ENCODE results near the gene MRO.
"Not testable (repeated sequence)": the region's sequence is repeated elsewhere in the genome, so short reads cannot be mapped to it uniquely, and the experiment has no call there.

Gene MRO

DNA sequence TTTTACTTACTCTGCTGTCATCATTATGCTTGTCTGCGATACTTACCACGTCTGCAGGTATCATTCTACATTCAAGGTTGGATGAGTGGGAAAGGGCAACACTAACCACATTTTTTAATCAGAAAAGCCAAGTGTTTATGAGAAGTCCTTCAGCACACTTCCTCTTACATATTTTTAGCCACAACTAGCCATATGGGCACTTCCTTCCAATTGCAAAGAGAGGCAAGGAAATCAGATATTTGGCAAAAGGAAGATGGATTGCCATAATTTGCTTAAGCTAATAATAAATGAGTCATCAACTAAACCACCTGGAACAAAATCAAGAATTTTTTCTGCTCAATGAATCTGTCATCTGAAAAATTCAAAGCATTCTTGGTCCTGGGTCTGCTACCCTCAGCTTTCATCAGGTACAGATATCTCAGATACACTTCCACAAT is 16.7 kb upstream of the MRO start:
- no peak for DNase-seq (ENCODE audit: low read depth in 2 of 3, low spot score in 2 of 3)

DNA sequence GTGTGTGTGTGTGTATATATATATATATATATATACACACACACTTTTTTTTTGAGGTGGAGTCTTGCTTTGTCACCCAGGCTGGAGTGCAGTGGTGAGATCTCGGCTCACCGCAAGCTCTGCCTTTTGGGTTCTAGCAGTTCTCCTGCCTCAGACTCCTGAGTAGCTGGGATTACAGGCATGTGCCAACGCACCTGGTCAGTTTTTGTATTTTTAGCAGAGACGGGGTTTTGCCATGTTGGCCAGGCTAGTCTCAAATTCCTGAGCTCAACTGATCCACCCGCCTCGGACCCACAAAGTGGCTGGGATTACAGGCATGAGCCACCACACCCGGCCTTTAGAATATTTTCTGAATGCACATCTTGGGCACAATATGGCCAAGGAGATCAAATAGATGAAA is 13.7 kb upstream of the MRO start:
- not testable (repeated sequence) for DNase-seq (ENCODE audit: low read depth in 2 of 3, low spot score in 2 of 3)

DNA sequence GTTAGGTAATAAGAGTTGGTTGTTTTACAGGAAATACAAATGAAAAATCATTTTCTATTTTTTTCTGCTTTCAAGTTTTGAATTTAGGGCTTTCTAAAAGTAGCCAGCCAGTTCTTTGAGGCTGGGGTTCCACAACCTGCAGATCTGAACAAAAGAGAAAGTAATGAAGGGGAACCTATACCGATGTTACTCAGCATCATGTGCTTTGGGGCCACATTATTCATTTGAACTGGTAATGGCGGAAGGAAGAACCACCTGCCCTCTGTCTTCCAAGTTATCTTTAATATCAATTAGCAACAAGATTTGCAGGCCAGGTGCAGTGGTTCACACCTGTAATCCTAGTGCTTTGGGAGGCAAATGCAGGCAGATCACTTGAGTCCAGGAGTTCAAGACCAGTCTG is 12.9 kb upstream of the MRO start:
- DNase-seq (ENCODE audit: low read depth in 2 of 3, low spot score in 2 of 3) = no peak

DNA sequence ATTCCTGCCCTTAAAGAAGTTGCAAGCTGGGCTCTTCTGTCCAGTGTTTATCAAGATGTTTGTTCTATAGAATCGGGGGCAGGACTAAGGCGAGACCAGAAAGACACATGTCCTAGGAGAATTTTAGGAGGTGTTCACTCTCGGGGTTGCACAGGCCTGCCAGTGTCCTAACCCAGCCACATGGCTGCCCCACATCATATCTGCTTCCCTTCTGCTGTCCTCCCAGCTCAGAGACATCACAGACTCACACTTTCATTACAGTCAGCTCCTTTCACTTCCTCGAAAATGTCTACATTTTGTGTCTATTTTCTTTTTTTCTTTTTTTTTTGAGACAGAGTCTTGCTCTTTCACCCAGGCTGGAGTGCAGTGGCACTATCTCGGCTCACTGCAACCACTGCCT is 10.7 kb upstream of the MRO start:
- no peak for DNase-seq (ENCODE audit: low read depth in 2 of 3, low spot score in 2 of 3)

DNA sequence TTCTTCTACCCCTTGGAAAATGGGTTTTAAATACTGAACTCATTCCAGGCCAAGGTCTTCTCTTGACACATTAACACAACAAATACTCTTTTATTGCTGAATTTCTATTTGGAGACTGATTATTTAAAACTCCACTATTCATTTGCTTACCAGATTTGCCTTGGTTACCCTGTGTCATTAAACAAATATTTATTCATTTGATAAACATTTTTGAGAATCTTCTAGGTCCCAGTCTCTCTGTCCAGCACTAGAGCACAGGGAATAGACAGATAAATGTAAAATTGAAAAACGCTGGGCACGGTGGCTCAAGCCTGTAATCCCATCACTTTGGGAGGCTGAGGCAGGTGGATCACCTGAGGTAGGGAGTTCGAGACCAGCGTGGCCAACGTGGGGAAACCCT is 9.8 kb upstream of the MRO start:
- DNase-seq (ENCODE audit: low read depth in 2 of 3, low spot score in 2 of 3) = no peak

DNA sequence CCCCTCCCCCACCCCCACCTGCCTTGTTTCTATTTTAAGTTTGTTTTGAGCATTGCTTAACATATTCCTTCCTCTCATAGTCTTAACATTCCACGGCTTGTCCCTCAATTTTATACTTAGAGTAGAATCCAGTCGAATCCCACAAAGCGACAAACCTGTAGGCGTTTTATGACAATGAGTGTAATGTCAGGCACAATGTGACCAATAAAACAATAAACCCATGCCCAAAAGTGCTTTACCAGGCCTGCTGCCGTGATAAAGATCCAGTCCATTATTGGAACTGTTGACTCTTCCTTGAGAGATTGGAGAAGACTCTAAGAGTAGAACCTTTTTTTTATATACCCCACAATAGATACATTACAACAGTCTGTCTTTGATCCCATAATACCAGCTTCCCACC is 6.2 kb upstream of the MRO start:
- no peak for DNase-seq (ENCODE audit: low read depth in 2 of 3, low spot score in 2 of 3)

DNA sequence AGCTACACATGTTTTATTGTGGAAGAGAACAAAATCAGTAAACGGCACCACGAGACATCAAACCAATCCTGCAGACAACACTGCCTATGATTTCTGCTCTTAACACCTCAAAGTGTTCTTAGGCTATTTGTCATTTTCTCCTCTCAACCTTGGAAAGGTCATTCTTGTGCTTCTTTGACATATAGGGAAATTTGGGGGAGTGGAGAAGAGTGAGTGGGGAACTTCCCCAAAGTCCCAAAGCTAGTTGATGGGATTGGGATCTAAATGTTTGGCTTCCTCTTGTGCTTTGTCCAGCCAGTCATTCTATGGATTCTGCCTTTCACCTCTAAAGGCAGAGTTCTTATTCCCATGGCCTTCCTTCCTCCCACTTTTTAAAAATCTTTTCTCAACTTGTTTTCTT is 5.8 kb upstream of the MRO start:
- DNase-seq (ENCODE audit: low read depth in 2 of 3, low spot score in 2 of 3) = no peak

DNA sequence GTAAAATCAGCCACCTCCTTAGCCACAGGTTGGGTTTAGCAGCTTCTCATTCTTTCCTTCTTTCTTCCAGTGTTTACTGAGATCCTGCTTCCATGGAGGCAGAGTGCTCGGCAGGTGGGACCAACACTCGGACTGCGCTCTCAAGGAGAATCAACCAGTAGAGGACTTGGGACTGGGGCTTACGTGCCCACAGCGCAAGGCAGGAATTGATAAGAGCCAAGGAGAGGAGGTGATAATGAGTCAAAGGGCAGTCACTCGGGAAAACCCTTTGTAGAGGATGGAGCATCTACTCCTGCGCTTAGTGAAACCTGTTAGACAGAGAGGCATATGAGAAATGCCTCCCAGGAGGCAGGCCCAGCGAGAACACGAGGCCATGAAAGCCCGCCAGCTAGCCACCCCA is 2.9 kb upstream of the MRO start:
- DNase-seq (ENCODE audit: low read depth in 2 of 3, low spot score in 2 of 3) = no peak

DNA sequence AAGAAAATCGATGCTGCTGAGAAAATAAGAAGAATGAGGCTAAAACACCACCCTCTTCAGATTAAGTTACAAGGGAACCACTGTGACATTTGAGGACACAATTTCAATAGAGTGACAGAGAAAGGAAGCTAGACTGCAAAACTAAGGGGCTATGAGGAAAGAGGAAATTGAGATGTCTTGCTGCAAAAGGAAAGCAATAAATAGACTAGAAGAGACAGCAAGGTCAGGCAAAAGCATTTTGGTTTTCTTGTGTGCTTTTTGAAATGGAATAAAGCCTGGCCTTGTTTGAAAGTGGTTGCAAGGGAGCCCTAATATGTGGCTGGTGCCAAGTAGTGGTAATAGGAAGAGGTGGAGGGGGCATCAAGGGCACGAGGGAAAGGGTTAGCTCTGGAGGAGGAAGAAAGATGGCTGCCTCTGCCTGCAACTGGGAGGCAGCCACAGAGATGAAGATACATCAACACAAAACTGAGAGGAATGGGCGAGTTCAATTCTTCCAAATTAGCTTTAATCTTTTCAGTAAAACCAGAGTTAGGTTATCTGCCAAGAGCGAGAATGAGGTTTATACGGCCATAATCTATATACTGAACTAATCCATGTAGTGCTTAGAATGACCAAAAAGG is 1.2 kb upstream of the MRO start:
- no peak for DNase-seq (ENCODE audit: low read depth in 2 of 3, low spot score in 2 of 3)

DNA sequence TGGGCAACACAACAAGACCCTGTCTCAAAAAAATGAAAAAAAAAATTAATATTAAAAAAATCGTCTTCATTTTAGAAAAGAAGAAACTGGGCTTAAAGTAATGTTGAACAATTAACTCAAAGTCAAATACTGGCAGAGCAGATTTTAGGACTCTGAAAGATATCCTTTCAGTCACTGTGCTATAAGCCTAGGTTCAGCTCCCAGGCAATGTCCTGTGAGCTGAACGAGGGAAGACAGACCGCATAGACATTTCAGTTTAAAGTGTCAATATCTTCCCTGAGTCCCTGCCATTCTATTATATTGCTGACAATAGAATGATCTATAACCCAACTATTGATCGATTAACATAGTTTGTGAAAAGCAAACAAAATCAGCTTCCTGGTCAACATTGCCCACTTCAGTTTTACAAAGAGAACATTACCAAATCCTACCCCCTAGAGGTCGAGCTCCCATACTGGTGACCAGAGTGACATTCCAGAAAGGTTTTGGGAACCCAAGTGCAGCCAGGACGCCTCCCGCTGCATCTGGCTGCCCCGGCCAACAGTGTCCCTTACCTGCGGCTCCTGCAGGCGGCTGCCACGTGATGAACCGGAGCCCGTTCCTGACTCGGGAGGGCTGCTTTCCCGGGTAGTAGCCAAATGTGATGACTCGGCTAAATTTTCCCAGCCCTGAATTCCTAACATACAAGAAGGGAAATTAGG is 639 bp downstream of the MRO start:
- no peak for DNase-seq (ENCODE audit: low read depth in 2 of 3, low spot score in 2 of 3)

DNA sequence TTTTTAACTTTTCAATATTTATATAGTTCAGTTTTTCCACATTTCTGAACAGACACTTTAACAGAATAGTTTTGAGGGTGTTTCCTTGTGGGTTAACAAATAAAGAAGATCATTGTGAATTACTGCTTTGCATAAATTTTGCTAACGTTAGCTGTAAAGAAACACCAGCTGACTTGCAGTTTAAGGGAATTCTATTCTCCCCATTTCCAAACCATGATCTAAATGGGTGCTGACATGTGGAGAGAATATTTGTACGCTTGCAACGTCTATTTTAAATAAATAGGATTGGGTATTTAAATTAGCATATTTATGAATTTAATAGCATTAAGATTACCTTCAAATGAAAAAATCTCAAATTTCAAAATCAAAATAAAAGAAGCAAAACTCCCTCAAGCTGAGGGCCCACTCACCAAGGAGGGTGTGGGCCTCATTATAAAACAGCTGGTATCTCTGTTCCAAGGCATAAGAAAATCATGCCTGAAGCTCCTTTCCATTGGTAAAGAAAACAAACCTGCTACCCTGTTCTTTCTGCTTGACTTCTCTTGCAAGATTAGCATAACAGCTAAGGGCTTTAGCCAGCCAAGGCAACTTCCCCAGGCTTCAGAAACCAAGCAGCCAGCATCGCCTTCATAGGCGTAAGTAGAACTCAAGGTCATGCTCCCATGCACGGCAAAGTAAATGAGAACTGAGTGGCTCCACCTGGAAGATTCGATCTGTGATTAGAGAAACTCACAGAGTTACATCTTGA is 3.2 kb downstream of the MRO start:
- DNase-seq (ENCODE audit: low read depth in 2 of 3, low spot score in 2 of 3) = no peak

DNA sequence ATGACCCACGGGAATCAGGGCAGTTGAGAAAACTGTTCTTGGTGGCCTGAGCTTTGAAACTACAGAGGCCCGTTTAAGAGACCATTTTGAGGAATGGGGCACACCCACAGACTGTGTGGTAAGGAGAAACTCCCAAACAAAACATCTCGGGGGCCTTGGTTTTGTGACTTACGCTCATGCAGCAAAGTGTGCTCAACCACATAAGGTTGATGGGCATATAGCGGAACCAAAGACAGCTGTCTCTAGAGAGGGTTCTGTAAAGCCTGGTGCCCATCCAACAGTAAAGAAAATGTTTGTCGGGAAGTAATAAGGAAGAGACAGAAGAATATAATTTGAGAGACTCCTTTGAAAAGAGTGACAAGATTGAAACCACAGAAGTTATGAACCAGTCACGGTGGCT is 5.4 kb downstream of the MRO start:
- no peak for DNase-seq (ENCODE audit: low read depth in 2 of 3, low spot score in 2 of 3)

DNA sequence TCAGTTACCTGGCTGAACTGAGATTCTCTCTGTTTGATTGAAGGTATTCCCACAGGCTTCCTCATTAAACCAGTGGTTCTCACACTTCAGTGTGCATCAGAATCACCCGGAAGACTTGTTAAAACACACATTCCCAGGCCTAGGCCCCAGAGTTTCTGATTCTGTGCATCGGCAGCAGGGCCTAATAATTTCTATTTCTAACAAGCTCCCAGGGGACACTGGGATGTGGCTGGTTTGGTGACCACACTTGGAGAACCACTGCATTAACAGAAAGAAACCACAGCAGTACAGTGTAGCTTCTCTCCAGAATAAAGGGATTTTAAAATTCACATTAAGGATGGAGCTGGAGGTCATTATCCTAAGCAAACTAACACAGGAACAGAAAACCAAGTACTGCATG is 6.5 kb downstream of the MRO start:
- DNase-seq (ENCODE audit: low read depth in 2 of 3, low spot score in 2 of 3) = no peak

DNA sequence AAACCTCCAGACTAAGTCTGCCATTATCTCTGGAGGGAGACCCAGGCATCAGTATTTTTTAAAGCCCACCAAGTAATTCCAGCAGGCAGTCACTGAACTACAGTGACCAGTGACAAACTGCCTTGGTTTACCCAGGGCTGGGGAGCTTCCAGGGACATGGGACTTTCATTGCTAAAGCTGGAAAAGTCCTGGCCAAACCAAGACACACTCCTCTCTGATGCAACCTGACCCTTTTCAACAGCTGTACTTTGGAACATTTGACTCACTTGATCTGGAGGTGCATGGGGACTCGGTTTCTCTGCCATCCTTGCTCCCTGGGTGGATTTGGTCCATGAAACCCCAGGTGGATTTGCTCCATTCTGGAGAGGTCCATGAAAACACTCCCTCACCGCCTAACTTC is 7.0 kb downstream of the MRO start:
- DNase-seq (ENCODE audit: low read depth in 2 of 3, low spot score in 2 of 3) = no peak

DNA sequence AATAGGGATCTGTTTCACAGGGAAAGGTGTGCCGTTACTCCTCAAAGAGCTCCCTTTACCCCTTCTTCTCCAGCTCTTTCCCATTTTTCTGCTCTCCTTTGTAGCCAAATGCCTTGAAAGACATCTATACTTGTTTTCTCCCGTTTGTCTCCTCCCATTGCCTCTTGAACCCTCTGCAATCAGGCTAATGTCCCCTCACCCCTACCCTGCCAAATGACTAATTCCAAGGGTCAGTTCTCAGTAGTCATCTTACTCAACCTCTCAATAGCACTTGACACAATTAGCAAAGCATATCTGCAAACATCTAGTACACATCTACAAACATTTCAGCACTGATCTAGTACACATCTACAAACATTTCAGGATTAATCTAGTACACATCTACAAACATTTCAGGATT is 12.6 kb downstream of the MRO start:
- DNase-seq (ENCODE audit: low read depth in 2 of 3, low spot score in 2 of 3) = no peak

DNA sequence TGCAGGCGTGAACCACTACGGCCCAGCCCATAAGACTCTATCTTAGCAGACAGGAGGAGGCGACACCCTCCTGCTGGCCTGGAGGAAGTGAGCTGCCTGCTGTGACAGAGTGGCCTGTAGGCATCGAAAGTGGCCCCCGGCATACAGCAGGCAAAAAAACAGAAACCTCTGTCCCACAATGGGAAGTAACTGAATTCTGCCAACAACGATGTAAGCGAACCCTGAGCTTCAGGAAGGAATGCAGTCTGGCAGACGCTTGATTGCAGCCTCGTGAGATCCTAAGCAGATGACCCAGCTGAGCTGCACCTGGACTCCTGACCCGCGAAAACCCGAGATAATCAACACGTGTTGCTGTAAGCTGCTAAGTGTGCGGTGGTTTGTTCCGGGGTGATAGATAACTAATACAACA is 13.6 kb downstream of the MRO start:
- DNase-seq (ENCODE audit: low read depth in 2 of 3, low spot score in 2 of 3) = no peak

DNA sequence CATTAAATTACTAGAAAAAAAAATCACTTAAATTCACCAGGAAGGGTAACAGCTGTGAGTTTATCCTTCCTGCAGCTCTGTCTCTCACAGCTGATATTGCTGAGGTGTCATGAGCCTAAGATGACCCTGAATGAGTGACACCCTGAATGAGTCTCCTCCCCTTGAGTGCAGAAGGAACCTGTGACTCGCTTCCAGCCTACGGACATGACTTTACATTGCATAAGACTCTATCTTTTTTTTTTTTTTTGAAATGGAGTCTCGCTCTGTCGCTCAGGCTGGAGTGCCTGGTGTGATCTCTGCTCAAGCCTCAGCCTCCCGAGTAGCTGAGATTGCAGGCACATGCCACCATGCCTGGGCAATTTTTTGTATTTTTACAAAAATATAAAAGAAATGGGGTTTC is 14.1 kb downstream of the MRO start:
- no peak for DNase-seq (ENCODE audit: low read depth in 2 of 3, low spot score in 2 of 3)

DNA sequence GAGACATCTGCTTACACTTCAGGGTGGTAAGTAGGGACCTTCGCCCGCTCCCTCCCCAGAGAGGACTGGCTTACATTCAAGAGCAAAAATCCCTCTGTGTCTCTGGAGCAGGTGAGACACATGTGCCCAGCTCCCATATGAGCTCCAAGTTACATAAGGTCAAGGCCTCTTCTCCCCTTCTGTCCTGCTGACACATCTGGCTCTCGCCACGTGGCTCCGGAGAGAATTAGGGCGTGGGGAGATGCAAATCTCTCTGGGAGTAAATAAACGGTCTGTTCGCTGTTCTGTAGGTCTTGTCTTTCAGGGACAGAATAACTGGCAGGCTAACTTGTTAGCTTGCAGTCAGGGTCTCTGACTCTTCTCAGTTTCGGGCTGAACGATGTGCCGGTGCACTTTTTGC is 16.2 kb downstream of the MRO start:
- no peak for DNase-seq (ENCODE audit: low read depth in 2 of 3, low spot score in 2 of 3)

DNA sequence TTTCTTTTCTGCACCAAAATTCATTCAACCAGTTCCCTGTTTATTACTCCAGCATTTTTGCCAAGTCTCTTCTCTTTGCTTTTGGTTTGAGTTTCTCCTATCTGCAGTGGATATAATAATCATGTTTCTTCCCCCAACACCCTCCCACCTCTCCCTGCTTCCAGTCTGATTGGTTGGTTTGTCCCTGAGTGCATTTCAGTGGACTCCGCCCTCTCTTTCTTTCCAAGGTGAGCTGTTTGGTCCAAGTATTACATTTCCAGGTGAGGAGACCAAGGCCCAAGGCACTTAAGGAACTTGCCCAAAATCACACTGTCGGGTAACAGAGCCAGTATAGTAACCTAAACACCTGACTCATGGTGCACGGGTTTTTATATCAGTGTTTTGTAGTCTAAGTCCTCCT is 17.7 kb downstream of the MRO start:
- no peak for DNase-seq (ENCODE audit: low read depth in 2 of 3, low spot score in 2 of 3)

DNA sequence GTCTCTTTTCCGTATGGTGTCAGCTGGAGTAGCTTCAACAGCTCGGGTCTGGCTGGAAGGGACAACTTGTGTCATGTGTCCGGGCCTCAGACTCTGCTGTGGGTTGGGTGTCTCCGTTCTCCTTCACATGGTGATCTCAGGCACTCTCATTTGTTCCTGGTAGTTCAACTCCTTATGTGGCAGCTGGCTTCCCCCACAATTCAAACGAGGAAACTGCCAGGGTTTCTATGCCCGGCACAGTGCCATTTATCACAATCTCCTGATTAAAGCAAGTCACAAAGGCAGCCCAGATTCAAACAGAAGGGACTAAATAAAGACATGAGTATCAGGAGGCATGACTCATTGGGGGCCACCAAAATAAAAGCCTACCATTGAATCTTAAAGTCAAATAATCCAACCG is 22.7 kb downstream of the MRO start:
- no peak for DNase-seq (ENCODE audit: low read depth in 2 of 3, low spot score in 2 of 3)

DNA sequence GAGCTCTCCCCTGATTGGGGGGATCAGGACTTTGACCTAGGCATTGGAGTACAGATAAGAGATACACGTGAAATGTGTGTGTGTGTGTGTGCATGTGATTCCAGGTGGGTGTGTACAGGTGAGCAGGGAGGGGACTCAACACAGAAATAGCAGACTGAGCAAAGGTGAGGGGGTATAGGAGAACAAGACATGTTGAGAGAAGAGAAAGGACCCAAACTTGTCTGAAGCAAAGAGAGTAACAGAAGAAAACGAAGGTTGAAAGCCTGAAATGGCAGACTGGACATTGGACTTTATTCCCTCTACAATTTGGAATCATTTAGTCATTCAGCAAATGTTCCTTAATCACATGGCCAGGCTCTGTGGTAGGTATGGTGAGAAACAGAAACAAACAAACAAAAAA is 23.3 kb downstream of the MRO start:
- DNase-seq (ENCODE audit: low read depth in 2 of 3, low spot score in 2 of 3) = no peak

All from activated CD8-positive, alpha-beta memory T cell treated with anti-CD3 and anti-CD28 coated beads for 48 hours (primary cell).